Stimulated activated naive CD8-positive, alpha-beta T cell treated with anti-CD3 and anti-CD28 coated beads, Interleukin-15, amount 100 ng/mL, for 72 hours (primary cell): ENCODE data around the gene SMR3B.

Experiments
- ATAC-seq: fragments of 150-1000 bp; cut with Tn5 transposase; 2 replicates; pipeline ENCODE4 v1.10.0; 2021; ENCODE audit warnings: mild to moderate bottlenecking, moderate library complexity
- DNase-seq, 2 donors: peaks; one replicate each; pipeline ENCODE4 v3.0.0; 2021 to 2022
- H3K27ac Mint-ChIP-seq, 2 donors: one replicate each; pipeline ENCODE4 v1.8.0; 2022; ENCODE audit warnings: mild to moderate bottlenecking in 2 of 2, mixed read lengths in 2 of 2, moderate library complexity in 2 of 2
- H3K27me3 Mint-ChIP-seq: one replicate; pipeline ENCODE4 v1.8.0; 2022; ENCODE audit warnings: mixed read lengths
- H3K4me1 Mint-ChIP-seq: one replicate; pipeline ENCODE4 v1.8.0; 2022; ENCODE audit warnings: mild to moderate bottlenecking, mixed read lengths
- H3K4me3 Mint-ChIP-seq, 2 donors: one replicate each; pipeline ENCODE4 v1.8.0; 2022; ENCODE audit warnings: mild to moderate bottlenecking in 2 of 2, mixed read lengths in 2 of 2, moderate library complexity in 1 of 2
- H3K9me3 Mint-ChIP-seq, 2 donors: one replicate each; pipeline ENCODE4 v1.8.0; 2022; ENCODE audit warnings: mixed read lengths in 2 of 2

The SMR3B gene

DNA sequence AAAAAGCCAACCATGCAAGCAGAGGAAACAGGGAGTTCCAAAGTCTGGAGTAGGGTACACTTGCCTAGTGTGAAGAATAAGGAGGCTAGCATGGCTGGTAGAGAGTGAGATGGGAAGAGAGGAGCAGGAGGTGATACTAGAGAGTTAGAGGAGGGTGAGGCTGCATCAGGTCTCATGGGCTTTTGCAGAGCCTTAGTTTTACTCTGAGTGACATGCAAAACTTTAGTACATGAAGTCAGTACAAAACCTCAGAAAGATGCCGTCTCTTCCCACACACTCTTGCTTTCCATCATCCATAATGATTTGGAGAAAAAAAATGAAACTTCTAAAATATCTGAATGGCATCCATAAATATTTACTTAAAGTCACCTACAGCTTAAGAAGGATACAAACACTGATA is 19.8 kb downstream of the SMR3B start:
- DNase-seq (no peak), ATAC-seq (no peak)
- Mint-ChIP-seq H3K9me3 (no peaks in the 10 kb centered on the region), H3K27ac (no peak overlapping the region), H3K27me3 (no peaks in the 10 kb centered on the region), H3K4me1 (no peaks in the 10 kb centered on the region), H3K4me3 (no peak overlapping the region)

DNA sequence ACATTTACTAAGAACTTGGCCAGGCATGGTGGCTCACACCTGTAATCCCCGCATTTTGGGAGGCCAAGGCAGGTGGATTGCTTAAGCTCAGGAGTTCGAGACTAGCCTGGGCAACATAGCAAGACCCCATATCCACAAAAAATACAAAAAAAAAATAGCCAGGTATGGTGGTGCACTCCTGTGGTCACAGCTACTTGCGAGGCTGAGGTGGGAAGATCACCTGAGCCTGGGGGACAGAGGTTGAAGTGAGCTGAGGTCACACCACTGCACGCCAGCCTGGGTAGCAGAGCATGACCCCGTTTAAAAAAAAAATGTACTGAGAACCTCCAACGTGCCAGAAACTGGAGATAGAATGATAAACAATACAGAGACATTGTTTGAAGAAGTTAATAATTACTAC is 22.8 kb downstream of the SMR3B start:
- no peaks in the 10 kb centered on the region for H3K4me1 Mint-ChIP-seq
- no peak overlapping the region for H3K27ac Mint-ChIP-seq
- H3K27me3 Mint-ChIP-seq: no peaks in the 10 kb centered on the region
- H3K9me3 Mint-ChIP-seq: peaks cover 0 to 7% of the 10 kb centered on the region in 2 donors
- no peak for ATAC-seq
- DNase-seq: no peak
- H3K4me3 Mint-ChIP-seq: no peak overlapping the region

DNA sequence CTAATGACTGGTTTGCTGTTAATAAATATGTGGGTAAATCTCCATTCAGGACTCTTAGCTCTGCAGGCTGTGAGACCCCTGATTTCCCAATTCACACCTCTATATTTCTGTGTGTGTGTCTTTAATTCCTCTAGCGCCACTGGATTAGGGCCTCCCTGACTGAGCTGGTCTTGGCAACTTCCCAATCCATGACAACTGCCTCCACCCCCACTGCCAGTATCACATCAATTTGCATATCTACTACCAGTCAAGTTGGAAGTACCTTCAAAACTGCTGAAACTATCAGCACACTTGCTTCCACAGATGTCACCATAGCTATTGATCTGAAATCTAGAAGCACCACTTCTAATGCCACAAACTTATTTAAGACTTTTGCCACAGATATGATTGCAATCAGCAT is 42.4 kb downstream of the SMR3B start:
- DNase-seq (no peak), ATAC-seq (no peak)
- H3K9me3 Mint-ChIP-seq: peaks cover 10 to 14% of the 10 kb centered on the region in 2 donors
- H3K27me3 Mint-ChIP-seq: no peaks in the 10 kb centered on the region
- H3K4me1 Mint-ChIP-seq: no peaks in the 10 kb centered on the region
- no peak overlapping the region for H3K4me3 Mint-ChIP-seq
- no peak overlapping the region for H3K27ac Mint-ChIP-seq

DNA sequence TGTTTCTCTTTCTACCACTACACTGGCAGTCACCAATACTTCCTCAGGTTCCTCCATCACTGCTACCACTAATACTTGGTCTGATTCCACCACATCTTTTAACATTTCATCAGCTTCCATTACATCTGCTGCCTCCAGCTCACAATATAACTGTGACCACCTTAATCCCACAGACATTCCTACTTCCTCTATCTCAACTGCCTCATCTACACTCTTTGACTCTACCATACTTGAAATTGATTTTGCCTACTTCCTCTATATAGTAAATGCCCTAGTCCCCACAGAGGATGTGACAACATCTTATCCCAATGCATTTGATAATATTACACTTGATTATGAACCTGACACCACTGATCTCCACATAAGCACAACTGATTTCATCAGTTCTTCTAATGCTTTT is 43.9 kb downstream of the SMR3B start:
- peaks cover 7 to 10% of the 10 kb centered on the region in 2 donors for H3K9me3 Mint-ChIP-seq
- H3K4me1 Mint-ChIP-seq: no peaks in the 10 kb centered on the region
- H3K27me3 Mint-ChIP-seq: no peaks in the 10 kb centered on the region
- H3K4me3 Mint-ChIP-seq: no peak overlapping the region
- ATAC-seq: no peak
- DNase-seq: no peak
- no peak overlapping the region for H3K27ac Mint-ChIP-seq

DNA sequence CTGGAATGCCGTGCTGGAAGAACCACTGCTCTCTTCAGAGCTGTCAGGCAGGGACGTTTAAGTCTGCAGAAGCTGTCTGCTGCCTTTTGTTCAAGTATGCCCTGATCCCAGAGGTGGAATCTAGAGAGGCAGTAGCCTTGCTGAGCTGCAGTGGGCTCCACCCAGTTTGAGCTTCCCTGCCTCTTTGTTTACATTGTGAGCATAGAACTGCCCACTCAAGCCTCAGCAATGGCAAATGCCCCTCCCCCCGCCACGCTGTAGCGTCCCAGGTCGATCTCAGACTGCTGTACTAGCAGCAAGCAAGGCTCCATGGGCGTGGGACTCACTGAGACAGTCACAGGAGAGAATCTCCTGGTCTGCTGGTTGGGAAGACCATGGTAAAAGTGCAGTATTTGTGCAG is 54.3 kb downstream of the SMR3B start:
- H3K4me1 Mint-ChIP-seq: no peaks in the 10 kb centered on the region
- no peak for DNase-seq

More for the DNA sequence above, 54.3 kb downstream of the SMR3B start:
- no peak for ATAC-seq
- Mint-ChIP-seq H3K27ac (no peak overlapping the region), H3K4me3 (no peak overlapping the region), H3K27me3 (peaks cover 8% of the 10 kb centered on the region), H3K9me3 (peaks cover 4 to 7% of the 10 kb centered on the region in 2 donors)
